Stimulated activated memory B cell treated with anti-CD40 and anti-IgM and Interleukin-4, amounts not matched to agents 10 μg/mL and 1 μg/mL and 100 μg/mL, for 72 hours (primary cell): Measurements from ENCODE around the gene DNM3.

Experiments
- ATAC-seq: fragments of 150-1000 bp; cut with Tn5 transposase; 2 replicates; pipeline ENCODE4 v1.10.0; 2021
- H3K27ac Mint-ChIP-seq: one replicate; pipeline ENCODE4 v1.8.0; 2022; ENCODE audit warnings: mild to moderate bottlenecking, mixed read lengths
- H3K27me3 Mint-ChIP-seq: one replicate; pipeline ENCODE4 v1.8.0; 2022; ENCODE audit warnings: mixed read lengths
- H3K36me3 Mint-ChIP-seq: one replicate; pipeline ENCODE4 v1.8.0; 2022; ENCODE audit warnings: mixed read lengths
- H3K4me1 Mint-ChIP-seq: one replicate; pipeline ENCODE4 v1.8.0; 2022; ENCODE audit warnings: mixed read lengths
- H3K4me3 Mint-ChIP-seq: one replicate; pipeline ENCODE4 v1.8.0; 2022; ENCODE audit warnings: mild to moderate bottlenecking, moderate library complexity, mixed read lengths
- H3K9me3 Mint-ChIP-seq: one replicate; pipeline ENCODE4 v1.8.0; 2022; ENCODE audit warnings: mixed read lengths

DNM3 gene

GRCh38 chr1:171949316-171949715 is 108.0 kb downstream of the DNM3 start:
- H3K27ac Mint-ChIP-seq = no peak overlapping the region
- H3K4me3 Mint-ChIP-seq = no peak overlapping the region
- H3K36me3 Mint-ChIP-seq = peaks cover 6% of the 10 kb centered on the region
- no peaks in the 10 kb centered on the region for H3K4me1 Mint-ChIP-seq
- ATAC-seq = no peak
- H3K27me3 Mint-ChIP-seq = no peaks in the 10 kb centered on the region
- H3K9me3 Mint-ChIP-seq = peaks cover 3% of the 10 kb centered on the region

- H3K36me3 Mint-ChIP-seq = no peaks in the 10 kb centered on the region
- no peaks in the 10 kb centered on the region for H3K4me1 Mint-ChIP-seq
- H3K27ac Mint-ChIP-seq = no peak overlapping the region
- H3K9me3 Mint-ChIP-seq = no peaks in the 10 kb centered on the region
- ATAC-seq = no peak
- no peaks in the 10 kb centered on the region for H3K27me3 Mint-ChIP-seq
- no peak overlapping the region for H3K4me3 Mint-ChIP-seq
Measured at GRCh38 chr1:171953835-171954234, 112.5 kb downstream of the DNM3 start.

- Mint-ChIP-seq H3K4me3 (no peak overlapping the region), H3K4me1 (no peaks in the 10 kb centered on the region), H3K9me3 (no peaks in the 10 kb centered on the region), H3K27ac (no peak overlapping the region), H3K27me3 (no peaks in the 10 kb centered on the region), H3K36me3 (no peaks in the 10 kb centered on the region)
- no peak for ATAC-seq
Measured at GRCh38 chr1:171954361-171954760, 113.1 kb downstream of the DNM3 start.

- no peak for ATAC-seq
- Mint-ChIP-seq H3K4me3 (no peak overlapping the region), H3K27me3 (no peaks in the 10 kb centered on the region), H3K4me1 (no peaks in the 10 kb centered on the region), H3K36me3 (no peaks in the 10 kb centered on the region), H3K9me3 (no peaks in the 10 kb centered on the region), H3K27ac (no peak overlapping the region)
Measured at GRCh38 chr1:171961861-171962260, 120.6 kb downstream of the DNM3 start.

GRCh38 chr1:171963762-171964161 is 122.5 kb downstream of the DNM3 start:
- H3K4me1 Mint-ChIP-seq = no peaks in the 10 kb centered on the region
- H3K27me3 Mint-ChIP-seq = no peaks in the 10 kb centered on the region
- H3K9me3 Mint-ChIP-seq = no peaks in the 10 kb centered on the region
- no peak for ATAC-seq
- no peak overlapping the region for H3K27ac Mint-ChIP-seq
- H3K36me3 Mint-ChIP-seq = no peaks in the 10 kb centered on the region
- no peak overlapping the region for H3K4me3 Mint-ChIP-seq

GRCh38 chr1:171965777-171966176 is 124.5 kb downstream of the DNM3 start:
- H3K27me3 Mint-ChIP-seq = no peaks in the 10 kb centered on the region
- no peaks in the 10 kb centered on the region for H3K36me3 Mint-ChIP-seq
- H3K9me3 Mint-ChIP-seq = no peaks in the 10 kb centered on the region
- no peaks in the 10 kb centered on the region for H3K4me1 Mint-ChIP-seq
- no peak for ATAC-seq
- H3K27ac Mint-ChIP-seq = no peak overlapping the region
- H3K4me3 Mint-ChIP-seq = no peak overlapping the region

GRCh38 chr1:171966426-171967220 is 125.3 kb downstream of the DNM3 start:
- no peak overlapping the region for H3K27ac Mint-ChIP-seq
- no peak for ATAC-seq

GRCh38 chr1:171969226-171969625 is 127.9 kb downstream of the DNM3 start:
- no peak for ATAC-seq
- Mint-ChIP-seq H3K27me3 (no peaks in the 10 kb centered on the region), H3K27ac (no peak overlapping the region), H3K4me3 (no peak overlapping the region), H3K36me3 (no peaks in the 10 kb centered on the region), H3K4me1 (no peaks in the 10 kb centered on the region), H3K9me3 (no peaks in the 10 kb centered on the region)

More at GRCh38 chr1:171966426-171967220, 125.3 kb downstream of the DNM3 start:
- Mint-ChIP-seq H3K36me3 (no peaks in the 10 kb centered on the region), H3K9me3 (no peaks in the 10 kb centered on the region), H3K27me3 (no peaks in the 10 kb centered on the region), H3K4me1 (no peaks in the 10 kb centered on the region), H3K4me3 (no peak overlapping the region)

- Mint-ChIP-seq H3K36me3 (no peaks in the 10 kb centered on the region), H3K9me3 (no peaks in the 10 kb centered on the region), H3K27me3 (no peaks in the 10 kb centered on the region), H3K27ac (no peak overlapping the region), H3K4me3 (no peak overlapping the region), H3K4me1 (no peaks in the 10 kb centered on the region)
- no peak for ATAC-seq
Measured at GRCh38 chr1:171969813-171970212, 128.5 kb downstream of the DNM3 start.

- no peak for ATAC-seq
- Mint-ChIP-seq H3K4me3 (no peak overlapping the region), H3K27me3 (no peaks in the 10 kb centered on the region), H3K4me1 (no peaks in the 10 kb centered on the region), H3K9me3 (peaks cover 3% of the 10 kb centered on the region), H3K27ac (no peak overlapping the region), H3K36me3 (no peaks in the 10 kb centered on the region)
Measured at GRCh38 chr1:171972846-171973245, 131.5 kb downstream of the DNM3 start.

- ATAC-seq = no peak
- Mint-ChIP-seq H3K27me3 (no peaks in the 10 kb centered on the region), H3K9me3 (peaks cover 3% of the 10 kb centered on the region), H3K36me3 (no peaks in the 10 kb centered on the region), H3K4me1 (no peaks in the 10 kb centered on the region), H3K4me3 (no peak overlapping the region), H3K27ac (no peak overlapping the region)
Measured at GRCh38 chr1:171973421-171973820, 132.1 kb downstream of the DNM3 start.

GRCh38 chr1:171981303-171981702 is 140.0 kb downstream of the DNM3 start:
- H3K27me3 Mint-ChIP-seq = no peaks in the 10 kb centered on the region
- no peaks in the 10 kb centered on the region for H3K9me3 Mint-ChIP-seq
- H3K36me3 Mint-ChIP-seq = no peaks in the 10 kb centered on the region
- no peak overlapping the region for H3K4me3 Mint-ChIP-seq
- no peaks in the 10 kb centered on the region for H3K4me1 Mint-ChIP-seq
- ATAC-seq = no peak
- no peak overlapping the region for H3K27ac Mint-ChIP-seq

- no peaks in the 10 kb centered on the region for H3K4me1 Mint-ChIP-seq
- ATAC-seq = no peak
- no peak overlapping the region for H3K4me3 Mint-ChIP-seq
- no peaks in the 10 kb centered on the region for H3K27me3 Mint-ChIP-seq
- no peaks in the 10 kb centered on the region for H3K36me3 Mint-ChIP-seq
- H3K27ac Mint-ChIP-seq = no peak overlapping the region
- no peaks in the 10 kb centered on the region for H3K9me3 Mint-ChIP-seq
Measured at GRCh38 chr1:171983584-171983983, 142.3 kb downstream of the DNM3 start.

- Mint-ChIP-seq H3K9me3 (no peaks in the 10 kb centered on the region), H3K27me3 (no peaks in the 10 kb centered on the region), H3K27ac (no peak overlapping the region), H3K36me3 (no peaks in the 10 kb centered on the region), H3K4me3 (no peak overlapping the region), H3K4me1 (no peaks in the 10 kb centered on the region)
- ATAC-seq = no peak
Measured at GRCh38 chr1:171984262-171984661, 143.0 kb downstream of the DNM3 start.

GRCh38 chr1:171984850-171985485 is 143.7 kb downstream of the DNM3 start:
- Mint-ChIP-seq H3K4me3 (no peak overlapping the region), H3K9me3 (no peaks in the 10 kb centered on the region)
- no peak for ATAC-seq

GRCh38 chr1:171985639-171986038 is 144.3 kb downstream of the DNM3 start:
- no peaks in the 10 kb centered on the region for H3K9me3 Mint-ChIP-seq
- H3K4me3 Mint-ChIP-seq = no peak overlapping the region
- ATAC-seq = no peak
- no peaks in the 10 kb centered on the region for H3K36me3 Mint-ChIP-seq
- H3K4me1 Mint-ChIP-seq = no peaks in the 10 kb centered on the region
- no peak overlapping the region for H3K27ac Mint-ChIP-seq
- H3K27me3 Mint-ChIP-seq = no peaks in the 10 kb centered on the region

More at GRCh38 chr1:171984850-171985485, 143.7 kb downstream of the DNM3 start:
- H3K36me3 Mint-ChIP-seq = no peaks in the 10 kb centered on the region
- H3K27me3 Mint-ChIP-seq = no peaks in the 10 kb centered on the region
- no peak overlapping the region for H3K27ac Mint-ChIP-seq
- no peaks in the 10 kb centered on the region for H3K4me1 Mint-ChIP-seq
